WTC11 (cell line): Measurements from ENCODE around the gene CAMTA1. TPM values are rescaled to one million over a fixed set of nuclear protein-coding genes. Genes with fewer than 3 reads are reported as not detected.

Experiments used
- ATAC-seq: fragments of 200-7000 bp; cut with Tn5 transposase; 2 replicates; pipeline ENCODE4 v1.10.0; 2021; ENCODE audit warnings: mild to moderate bottlenecking, moderate library complexity
- CTCF ChIA-PET: fragments of 300-600 bp; sonication (Branson Sonifier 250); formaldehyde crosslinking; loops from one replicate; lab custom pipeline; 2021; ENCODE audit warnings: antibody characterized with exemption; lab: Charles Lee
- POLR2A ChIA-PET: fragments of 350-600 bp; sonication (Branson Sonifier 250); formaldehyde crosslinking; loops from one replicate; lab custom pipeline; 2021; ENCODE audit warnings: antibody characterized with exemption; lab: Charles Lee
- DNase-seq: peaks from one replicate; pipeline ENCODE4 v3.0.0; 2021; ENCODE audit warnings: low spot score
- H3K27ac Mint-ChIP-seq: 2 replicates; pipeline ENCODE4 v1.8.0; 2021; ENCODE audit warnings: mixed read lengths
- H3K27me3 Mint-ChIP-seq: 2 replicates; pipeline ENCODE4 v1.8.0; 2021; ENCODE audit warnings: low read depth, mild to moderate bottlenecking, moderate library complexity, mixed read lengths
- H3K36me3 Mint-ChIP-seq: 2 replicates; pipeline ENCODE4 v1.8.0; 2021; ENCODE audit warnings: mixed read lengths
- H3K4me1 Mint-ChIP-seq: 2 replicates; pipeline ENCODE4 v1.8.0; 2022; ENCODE audit warnings: mixed read lengths
- H3K4me3 Mint-ChIP-seq: 2 replicates; pipeline ENCODE4 v1.8.0; 2021; ENCODE audit warnings: mild to moderate bottlenecking, moderate library complexity, mixed read lengths
- H3K9me3 Mint-ChIP-seq: 2 replicates; pipeline ENCODE4 v1.8.0; 2021; ENCODE audit warnings: mixed read lengths
- ELF4 ChIP-seq: sonication (generic); formaldehyde crosslinking; IDR thresholded peaks from 2 replicates; pipeline ENCODE4 v1.8.1; 2022; ENCODE audit warnings: low read depth, mild to moderate bottlenecking, moderate library complexity, missing genetic modification reagents
- ESRRA ChIP-seq: sonication (generic); formaldehyde crosslinking; IDR thresholded peaks from 2 replicates; pipeline ENCODE4 v1.8.1; 2022; ENCODE audit warnings: mild to moderate bottlenecking, missing genetic modification reagents, borderline replicate concordance
- GTF2I ChIP-seq: fragments of 250-450 bp; sonication (Bioruptor Pico); conservative IDR thresholded peaks from 2 replicates; pipeline ENCODE4 v1.4.0; 2021; ENCODE audit warnings: mild to moderate bottlenecking
- IRF2 ChIP-seq: sonication (generic); formaldehyde crosslinking; IDR thresholded peaks from 2 replicates; pipeline ENCODE4 v1.8.0; 2022; ENCODE audit warnings: low read depth, missing genetic modification reagents, borderline replicate concordance
- JAZF1 ChIP-seq: fragments of 250-450 bp; sonication (Bioruptor Pico); IDR thresholded peaks from 2 replicates; pipeline ENCODE4 v1.9.0; 2021; ENCODE audit warnings: moderate library complexity, mild to moderate bottlenecking, inconsistent platforms
- MAX ChIP-seq: sonication (generic); formaldehyde crosslinking; IDR thresholded peaks from 2 replicates; pipeline ENCODE4 v1.8.0; 2022; ENCODE audit warnings: mild to moderate bottlenecking, missing genetic modification reagents
- NFE2L1 ChIP-seq: sonication (generic); formaldehyde crosslinking; IDR thresholded peaks from 2 replicates; pipeline ENCODE4 v1.8.1; 2023; ENCODE audit warnings: missing genetic modification reagents
- NR1H2 ChIP-seq: sonication (generic); formaldehyde crosslinking; IDR thresholded peaks from 2 replicates; pipeline ENCODE4 v1.9.0; 2021; ENCODE audit warnings: mild to moderate bottlenecking, moderate library complexity, missing genetic modification reagents
- NR2C2 ChIP-seq: sonication (generic); formaldehyde crosslinking; IDR thresholded peaks from 2 replicates; pipeline ENCODE4 v1.8.0; 2022; ENCODE audit warnings: mild to moderate bottlenecking, missing genetic modification reagents
- OVOL2 ChIP-seq: fragments of 250-450 bp; sonication (Bioruptor Pico); IDR thresholded peaks from 2 replicates; pipeline ENCODE4 v1.9.0; 2021; ENCODE audit warnings: mild to moderate bottlenecking, borderline replicate concordance
- SMAD3 ChIP-seq: sonication (generic); formaldehyde crosslinking; IDR thresholded peaks from 2 replicates; pipeline ENCODE4 v1.8.0; 2022; ENCODE audit warnings: missing genetic modification reagents, mild to moderate bottlenecking, borderline replicate concordance
- SMAD4 ChIP-seq: sonication (generic); formaldehyde crosslinking; IDR thresholded peaks from 2 replicates; pipeline ENCODE4 v1.8.0; 2022; ENCODE audit warnings: mild to moderate bottlenecking, missing genetic modification reagents
- SOX15 ChIP-seq: fragments of 250-450 bp; sonication (Bioruptor Pico); IDR thresholded peaks from 2 replicates; pipeline ENCODE4 v1.9.0; 2021; ENCODE audit warnings: mild to moderate bottlenecking
- ZNF232 ChIP-seq: sonication (generic); formaldehyde crosslinking; IDR thresholded peaks from 2 replicates; pipeline ENCODE4 v1.8.0; 2022; ENCODE audit warnings: mild to moderate bottlenecking, missing genetic modification reagents
- ZNF423 ChIP-seq: fragments of 250-450 bp; sonication (Bioruptor Pico); IDR thresholded peaks from 2 replicates; pipeline ENCODE4 v2.1.2; 2022; ENCODE audit warnings: mild to moderate bottlenecking, moderate library complexity
- total RNA-seq: library from RNA; stranded (reverse); gene quantifications from 3 replicates; pipeline ENCODE4 v1.2.3, GENCODE V29; 2021
- TF ChIP-seq, protein P1 (sequence below): fragments of 250-450 bp; sonication (Bioruptor Pico); IDR thresholded peaks from 2 replicates; pipeline ENCODE4 v2.1.2; 2022; ENCODE audit warnings: mild to moderate bottlenecking, moderate library complexity
- TF ChIP-seq, protein P2 (sequence below): sonication (generic); formaldehyde crosslinking; IDR thresholded peaks from 2 replicates; pipeline ENCODE4 v1.8.0; 2023; ENCODE audit warnings: missing genetic modification reagents, mild to moderate bottlenecking, borderline replicate concordance
- TF ChIP-seq, protein P3 (sequence below): sonication (generic); formaldehyde crosslinking; IDR thresholded peaks from 2 replicates; pipeline ENCODE4 v1.8.1; 2022; ENCODE audit warnings: low read depth, mild to moderate bottlenecking, moderate library complexity, missing genetic modification reagents, borderline replicate concordance
- TF ChIP-seq, protein P4 (sequence below): sonication (generic); formaldehyde crosslinking; IDR thresholded peaks from 2 replicates; pipeline ENCODE4 v1.8.1; 2023; ENCODE audit warnings: mild to moderate bottlenecking, missing genetic modification reagents, moderate library complexity
- TF ChIP-seq, protein P5 (sequence below): sonication (generic); formaldehyde crosslinking; IDR thresholded peaks from 2 replicates; pipeline ENCODE4 v1.8.1; 2023; ENCODE audit warnings: mild to moderate bottlenecking, moderate library complexity, missing genetic modification reagents

CAMTA1 gene
- total RNA-seq, 1 experiment from 2014 or later, result 86.4 TPM

DNA sequence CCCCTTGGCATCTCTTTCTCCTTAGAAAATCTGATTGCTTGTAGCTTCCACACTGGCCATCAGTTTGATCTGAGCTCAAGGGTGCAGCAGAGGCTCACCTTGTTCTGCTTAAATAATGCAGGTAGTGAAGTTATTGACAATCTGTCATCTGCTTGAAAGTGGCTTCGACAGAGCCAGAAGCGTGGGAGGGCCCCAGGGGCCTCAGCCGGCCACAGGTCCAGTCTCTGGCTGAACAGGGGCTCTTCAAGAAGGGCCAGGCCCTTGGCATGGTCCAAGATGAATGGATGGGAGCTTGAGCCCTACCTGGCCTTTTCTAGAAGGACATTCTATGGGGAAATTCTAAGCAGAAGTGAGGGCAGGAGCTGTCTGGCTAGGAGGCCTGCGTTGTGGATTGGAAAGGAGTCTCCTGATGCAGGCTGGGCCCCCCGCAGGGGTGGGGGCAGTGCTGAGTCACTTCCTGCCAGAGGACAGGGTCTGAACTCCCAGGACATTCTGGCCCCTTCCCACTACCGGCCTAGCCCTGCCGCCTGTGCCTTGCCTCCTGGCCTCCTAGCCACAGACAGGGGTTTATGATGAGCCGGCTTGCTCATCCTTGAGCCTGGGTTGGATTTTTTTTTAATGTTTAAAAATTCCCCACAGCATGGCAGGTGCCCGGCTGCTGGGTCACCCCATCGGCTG lies 823.5 kb downstream of the CAMTA1 start:
- POLR2A ChIA-PET, result no interaction called here
- Mint-ChIP-seq H3K9me3 (peaks cover 34% of the 10 kb centered on the region), H3K36me3 (peaks cover 22% of the 10 kb centered on the region)
- TF ChIP-seq NFE2L1 (CRISPR knock-in tag) (peak; percentile 97), JAZF1 (no peak), OVOL2 (CRISPR knock-in tag) (no peak), SMAD4 (peak; percentile 56; the same call in 1 of the 2 replicates)
- TF ChIP-seq, all 79 proteins: peak for 2
- Mint-ChIP-seq H3K4me3 (no peak overlapping the region), H3K27ac (peak overlapping the region; percentile 90), H3K27me3 (peaks cover 10% of the 10 kb centered on the region), H3K4me1 (peaks cover 22% of the 10 kb centered on the region)
- ATAC-seq (peak; percentile 91), DNase-seq (peak; percentile 70)
- CTCF ChIA-PET, result interaction anchor here (0.6 to 1.8 kb wide), 3 partner anchors 27 to 92 kb away, joined by 3 to 7 read pairs (median 4); no protein-coding TSS in a partner anchor

GRCh38 chr1:7609311-7609994 lies 824.2 kb downstream of the CAMTA1 start:
- peaks cover 26% of the 10 kb centered on the region for H3K4me1 Mint-ChIP-seq
- TF ChIP-seq NR2C2 (no peak), NR1H2 (CRISPR knock-in tag) (no peak), ZNF232 (no peak), SMAD4 (no peak), SOX15 (CRISPR knock-in tag) (no peak), SMAD3 (no peak), ZNF423 (CRISPR knock-in tag) (no peak), GTF2I (no peak), MAX (CRISPR knock-in tag) (no peak), ELF4 (CRISPR knock-in tag) (no peak), ESRRA (CRISPR knock-in tag) (no peak), IRF2 (CRISPR knock-in tag) (no peak)
- TF ChIP-seq, protein P1, sequence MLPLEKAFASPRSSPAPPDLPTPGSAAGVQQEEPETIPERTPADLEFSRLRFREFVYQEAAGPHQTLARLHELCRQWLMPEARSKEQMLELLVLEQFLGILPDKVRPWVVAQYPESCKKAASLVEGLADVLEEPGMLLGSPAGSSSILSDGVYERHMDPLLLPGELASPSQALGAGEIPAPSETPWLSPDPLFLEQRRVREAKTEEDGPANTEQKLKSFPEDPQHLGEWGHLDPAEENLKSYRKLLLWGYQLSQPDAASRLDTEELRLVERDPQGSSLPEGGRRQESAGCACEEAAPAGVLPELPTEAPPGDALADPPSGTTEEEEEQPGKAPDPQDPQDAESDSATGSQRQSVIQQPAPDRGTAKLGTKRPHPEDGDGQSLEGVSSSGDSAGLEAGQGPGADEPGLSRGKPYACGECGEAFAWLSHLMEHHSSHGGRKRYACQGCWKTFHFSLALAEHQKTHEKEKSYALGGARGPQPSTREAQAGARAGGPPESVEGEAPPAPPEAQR (CRISPR knock-in tag), result no peak
- TF ChIP-seq, protein P2, sequence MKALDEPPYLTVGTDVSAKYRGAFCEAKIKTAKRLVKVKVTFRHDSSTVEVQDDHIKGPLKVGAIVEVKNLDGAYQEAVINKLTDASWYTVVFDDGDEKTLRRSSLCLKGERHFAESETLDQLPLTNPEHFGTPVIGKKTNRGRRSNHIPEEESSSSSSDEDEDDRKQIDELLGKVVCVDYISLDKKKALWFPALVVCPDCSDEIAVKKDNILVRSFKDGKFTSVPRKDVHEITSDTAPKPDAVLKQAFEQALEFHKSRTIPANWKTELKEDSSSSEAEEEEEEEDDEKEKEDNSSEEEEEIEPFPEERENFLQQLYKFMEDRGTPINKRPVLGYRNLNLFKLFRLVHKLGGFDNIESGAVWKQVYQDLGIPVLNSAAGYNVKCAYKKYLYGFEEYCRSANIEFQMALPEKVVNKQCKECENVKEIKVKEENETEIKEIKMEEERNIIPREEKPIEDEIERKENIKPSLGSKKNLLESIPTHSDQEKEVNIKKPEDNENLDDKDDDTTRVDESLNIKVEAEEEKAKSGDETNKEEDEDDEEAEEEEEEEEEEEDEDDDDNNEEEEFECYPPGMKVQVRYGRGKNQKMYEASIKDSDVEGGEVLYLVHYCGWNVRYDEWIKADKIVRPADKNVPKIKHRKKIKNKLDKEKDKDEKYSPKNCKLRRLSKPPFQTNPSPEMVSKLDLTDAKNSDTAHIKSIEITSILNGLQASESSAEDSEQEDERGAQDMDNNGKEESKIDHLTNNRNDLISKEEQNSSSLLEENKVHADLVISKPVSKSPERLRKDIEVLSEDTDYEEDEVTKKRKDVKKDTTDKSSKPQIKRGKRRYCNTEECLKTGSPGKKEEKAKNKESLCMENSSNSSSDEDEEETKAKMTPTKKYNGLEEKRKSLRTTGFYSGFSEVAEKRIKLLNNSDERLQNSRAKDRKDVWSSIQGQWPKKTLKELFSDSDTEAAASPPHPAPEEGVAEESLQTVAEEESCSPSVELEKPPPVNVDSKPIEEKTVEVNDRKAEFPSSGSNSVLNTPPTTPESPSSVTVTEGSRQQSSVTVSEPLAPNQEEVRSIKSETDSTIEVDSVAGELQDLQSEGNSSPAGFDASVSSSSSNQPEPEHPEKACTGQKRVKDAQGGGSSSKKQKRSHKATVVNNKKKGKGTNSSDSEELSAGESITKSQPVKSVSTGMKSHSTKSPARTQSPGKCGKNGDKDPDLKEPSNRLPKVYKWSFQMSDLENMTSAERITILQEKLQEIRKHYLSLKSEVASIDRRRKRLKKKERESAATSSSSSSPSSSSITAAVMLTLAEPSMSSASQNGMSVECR (CRISPR knock-in tag), result no peak
- TF ChIP-seq, protein P3, sequence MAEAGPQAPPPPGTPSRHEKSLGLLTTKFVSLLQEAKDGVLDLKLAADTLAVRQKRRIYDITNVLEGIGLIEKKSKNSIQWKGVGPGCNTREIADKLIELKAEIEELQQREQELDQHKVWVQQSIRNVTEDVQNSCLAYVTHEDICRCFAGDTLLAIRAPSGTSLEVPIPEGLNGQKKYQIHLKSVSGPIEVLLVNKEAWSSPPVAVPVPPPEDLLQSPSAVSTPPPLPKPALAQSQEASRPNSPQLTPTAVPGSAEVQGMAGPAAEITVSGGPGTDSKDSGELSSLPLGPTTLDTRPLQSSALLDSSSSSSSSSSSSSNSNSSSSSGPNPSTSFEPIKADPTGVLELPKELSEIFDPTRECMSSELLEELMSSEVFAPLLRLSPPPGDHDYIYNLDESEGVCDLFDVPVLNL (CRISPR knock-in tag), result no peak
- TF ChIP-seq, protein P4, sequence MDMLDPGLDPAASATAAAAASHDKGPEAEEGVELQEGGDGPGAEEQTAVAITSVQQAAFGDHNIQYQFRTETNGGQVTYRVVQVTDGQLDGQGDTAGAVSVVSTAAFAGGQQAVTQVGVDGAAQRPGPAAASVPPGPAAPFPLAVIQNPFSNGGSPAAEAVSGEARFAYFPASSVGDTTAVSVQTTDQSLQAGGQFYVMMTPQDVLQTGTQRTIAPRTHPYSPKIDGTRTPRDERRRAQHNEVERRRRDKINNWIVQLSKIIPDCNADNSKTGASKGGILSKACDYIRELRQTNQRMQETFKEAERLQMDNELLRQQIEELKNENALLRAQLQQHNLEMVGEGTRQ, result no peak
- TF ChIP-seq, protein P5, sequence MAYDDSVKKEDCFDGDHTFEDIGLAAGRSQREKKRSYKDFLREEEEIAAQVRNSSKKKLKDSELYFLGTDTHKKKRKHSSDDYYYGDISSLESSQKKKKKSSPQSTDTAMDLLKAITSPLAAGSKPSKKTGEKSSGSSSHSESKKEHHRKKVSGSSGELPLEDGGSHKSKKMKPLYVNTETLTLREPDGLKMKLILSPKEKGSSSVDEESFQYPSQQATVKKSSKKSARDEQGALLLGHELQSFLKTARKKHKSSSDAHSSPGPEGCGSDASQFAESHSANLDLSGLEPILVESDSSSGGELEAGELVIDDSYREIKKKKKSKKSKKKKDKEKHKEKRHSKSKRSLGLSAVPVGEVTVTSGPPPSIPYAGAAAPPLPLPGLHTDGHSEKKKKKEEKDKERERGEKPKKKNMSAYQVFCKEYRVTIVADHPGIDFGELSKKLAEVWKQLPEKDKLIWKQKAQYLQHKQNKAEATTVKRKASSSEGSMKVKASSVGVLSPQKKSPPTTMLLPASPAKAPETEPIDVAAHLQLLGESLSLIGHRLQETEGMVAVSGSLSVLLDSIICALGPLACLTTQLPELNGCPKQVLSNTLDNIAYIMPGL (CRISPR knock-in tag), result no peak
- TF ChIP-seq, all 79 proteins: peak for 0
- Mint-ChIP-seq H3K27me3 (peaks cover 10% of the 10 kb centered on the region), H3K27ac (no peak overlapping the region; the same call in 1 of the 2 replicates), H3K36me3 (peaks cover 22% of the 10 kb centered on the region), H3K4me3 (no peak overlapping the region), H3K9me3 (peaks cover 27% of the 10 kb centered on the region)
- ChIA-PET POLR2A (no interaction called here), CTCF (interaction anchor here (0.6 to 1.8 kb wide), 4 partner anchors 26 to 146 kb away, joined by 3 to 7 read pairs (median 5); no protein-coding TSS in a partner anchor)
- ATAC-seq, result peak; percentile 12
- no peak for DNase-seq
